HG02759 (cell line): ENCODE results near the gene TMEM9B.
"Not testable (repeated sequence)": the region's sequence is repeated elsewhere in the genome, so short reads cannot be mapped to it uniquely, and the experiment has no call there.

Experiments used
- ATAC-seq: cut with Tn5 transposase; IDR thresholded peaks from one replicate; pipeline ENCODE4 v1.9.1; 2021; ENCODE audit warnings: mild to moderate bottlenecking, moderate library complexity; ENCODE audit not compliant: unreplicated experiment

TMEM9B gene

DNA sequence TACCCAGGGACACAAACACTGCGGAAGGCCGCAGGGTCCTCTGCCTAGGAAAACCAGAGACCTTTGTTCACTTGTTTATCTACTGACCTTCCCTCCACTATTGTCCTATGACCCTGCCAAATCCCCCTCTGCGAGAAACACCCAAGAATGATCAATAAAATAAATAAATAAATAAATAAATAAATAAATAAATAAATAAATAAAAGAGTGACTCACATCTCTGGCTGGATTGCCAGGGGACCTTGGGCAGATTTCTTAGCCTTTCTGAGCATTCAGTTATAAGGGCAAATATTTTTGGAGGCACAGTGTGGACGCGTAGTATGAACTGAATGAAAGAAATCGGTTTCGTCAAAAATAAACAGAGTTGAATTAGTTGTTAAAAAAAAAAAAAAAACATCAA, 15.1 kb upstream of the TMEM9B start:
- not testable (repeated sequence) for ATAC-seq

DNA sequence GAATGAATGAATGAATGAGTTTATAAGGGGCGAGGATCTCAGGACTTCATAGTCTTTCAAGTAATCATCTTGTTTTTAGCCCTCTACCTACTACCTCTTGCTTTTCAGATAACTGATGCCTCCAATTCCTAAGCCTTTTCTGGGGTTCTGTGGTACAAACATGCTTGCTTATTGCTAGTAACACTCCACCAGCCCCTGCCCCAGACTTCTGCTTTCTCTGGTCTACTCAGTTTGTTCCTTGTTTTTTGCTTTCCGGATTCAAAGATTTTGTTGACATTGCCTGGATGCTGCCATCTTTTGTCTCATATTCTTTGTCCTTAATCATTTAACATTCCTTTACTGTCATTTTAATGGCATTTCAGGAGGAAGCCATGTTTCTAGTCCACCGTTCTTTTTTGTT, 8.9 kb upstream of the TMEM9B start:
- ATAC-seq: no peak

DNA sequence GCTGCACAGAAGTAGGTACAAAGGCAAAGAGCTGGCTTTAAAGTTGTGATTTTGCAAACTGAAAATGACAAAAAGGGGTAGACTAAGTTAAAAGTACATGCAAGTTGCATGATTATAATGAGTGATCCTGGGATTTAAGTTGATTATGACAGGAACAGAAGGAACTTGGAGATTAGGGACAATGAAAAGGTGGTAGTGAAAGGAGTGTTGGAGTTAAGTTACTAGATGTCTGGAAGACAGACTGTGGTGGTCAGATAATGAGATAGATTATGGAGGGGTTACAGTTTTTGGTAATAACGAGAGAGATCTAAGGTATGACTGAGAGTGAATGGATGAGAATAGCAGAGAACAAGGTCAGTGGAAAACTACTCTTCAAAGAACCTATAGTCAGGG, 7.7 kb upstream of the TMEM9B start:
- no peak for ATAC-seq

DNA sequence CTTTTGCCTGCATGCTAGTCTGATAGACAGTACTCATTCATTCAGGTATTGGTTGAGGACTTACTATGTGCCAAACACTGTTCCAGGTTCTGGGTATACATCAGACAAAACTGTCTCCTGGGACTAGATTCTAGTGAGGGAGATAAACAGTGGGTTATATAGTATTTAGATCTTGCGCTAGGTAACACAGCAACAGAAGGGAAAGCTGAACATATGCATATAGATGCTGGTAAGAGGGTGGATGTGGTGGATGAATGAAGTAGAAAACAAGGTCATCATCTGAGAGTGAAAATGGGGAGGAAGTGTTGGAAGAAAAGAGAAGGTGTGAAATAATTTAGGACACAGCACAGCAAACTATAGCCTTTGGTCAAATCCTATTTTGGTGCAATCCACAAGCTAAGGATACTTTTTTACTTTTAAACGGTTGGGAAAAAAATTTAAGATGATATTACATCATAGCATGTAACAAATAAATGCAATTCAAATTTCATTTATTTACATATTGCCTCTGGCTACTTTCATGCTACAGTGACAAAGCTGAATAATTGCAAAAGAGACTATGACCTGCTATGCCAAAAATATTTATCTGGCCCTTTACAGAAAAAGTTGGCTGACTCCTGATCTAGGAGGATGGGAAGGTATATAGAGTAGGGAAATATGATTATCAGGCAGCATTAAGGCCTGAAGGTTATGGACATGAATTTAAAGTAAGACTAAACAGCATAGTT, 7.1 kb upstream of the TMEM9B start:
- ATAC-seq: no peak

DNA sequence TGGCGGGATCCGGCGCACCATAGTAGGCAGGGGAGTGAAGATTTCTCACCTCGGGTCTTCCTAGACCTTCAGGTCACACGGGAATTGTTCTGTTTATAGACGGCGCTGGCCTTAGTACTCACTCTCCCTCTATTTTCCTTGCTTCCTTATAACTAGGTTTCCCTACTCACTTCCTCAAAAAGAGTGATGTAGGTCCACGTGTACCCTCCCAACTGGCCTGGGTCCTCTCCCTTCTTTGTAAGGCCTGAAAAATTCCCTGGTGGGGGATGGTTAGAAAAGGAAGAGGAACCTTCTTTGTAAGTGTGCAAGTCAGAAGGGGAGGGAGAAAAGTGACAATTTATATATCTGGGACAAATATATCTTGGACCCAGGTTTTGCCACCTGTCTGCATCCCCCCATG, 2.9 kb upstream of the TMEM9B start:
- no peak for ATAC-seq

DNA sequence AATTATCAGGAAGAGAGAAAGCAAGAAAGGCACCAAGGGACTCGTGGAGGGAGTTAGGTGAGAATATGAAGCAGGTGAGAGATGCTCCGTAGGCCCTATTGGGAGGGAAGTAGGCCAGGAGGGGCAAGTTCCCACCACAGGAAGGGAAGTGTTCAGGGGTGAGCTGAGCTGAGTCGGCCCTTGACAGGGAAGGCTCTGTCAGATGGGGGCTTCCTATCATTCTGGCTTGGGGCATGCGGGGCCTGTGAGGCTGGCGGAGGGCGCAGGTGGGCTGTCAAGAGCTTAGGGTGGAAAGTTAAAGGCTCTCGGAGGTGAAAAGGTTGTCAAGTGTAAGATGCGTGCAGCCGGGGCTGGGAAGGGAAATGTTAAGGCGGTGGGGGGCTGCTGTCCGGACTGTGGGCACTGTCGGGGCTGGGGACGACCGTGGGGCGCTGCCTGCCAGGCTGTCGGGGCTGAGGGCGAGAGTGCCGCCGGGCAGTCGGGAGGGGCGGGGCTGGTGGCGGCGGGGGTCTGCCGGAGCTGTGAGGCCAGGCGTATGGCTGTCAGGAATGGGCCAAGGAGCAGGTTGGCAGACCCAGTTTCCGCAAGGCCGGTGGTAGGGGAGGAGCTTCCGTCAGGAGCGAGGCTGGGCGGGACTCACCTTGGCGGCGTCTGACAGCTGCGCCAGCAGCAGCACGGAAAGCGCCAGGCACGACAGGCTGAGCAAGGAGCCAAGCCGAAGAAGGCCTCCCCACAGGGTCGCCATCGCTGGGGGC, 496 bp downstream of the TMEM9B start:
- ATAC-seq: peak; percentile 69

DNA sequence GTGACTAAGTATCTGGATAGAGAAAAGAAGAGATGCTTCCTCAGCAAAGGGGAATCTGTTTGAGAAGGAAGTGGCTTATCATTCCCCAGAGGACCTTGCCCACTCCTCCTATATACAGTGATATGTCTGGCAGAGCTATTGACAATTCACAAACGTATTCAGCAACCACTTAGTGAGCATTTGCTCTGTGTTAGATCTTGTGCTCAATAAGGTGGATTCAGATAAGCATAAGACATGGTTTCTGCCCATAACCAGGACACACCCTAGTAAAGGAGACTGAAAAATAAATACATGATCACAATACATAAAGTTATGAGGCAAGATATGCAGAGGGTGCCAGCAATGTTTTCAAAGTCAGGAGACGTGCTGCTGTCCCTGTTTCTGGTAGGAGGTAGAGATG, 1.4 kb downstream of the TMEM9B start:
- no peak for ATAC-seq

DNA sequence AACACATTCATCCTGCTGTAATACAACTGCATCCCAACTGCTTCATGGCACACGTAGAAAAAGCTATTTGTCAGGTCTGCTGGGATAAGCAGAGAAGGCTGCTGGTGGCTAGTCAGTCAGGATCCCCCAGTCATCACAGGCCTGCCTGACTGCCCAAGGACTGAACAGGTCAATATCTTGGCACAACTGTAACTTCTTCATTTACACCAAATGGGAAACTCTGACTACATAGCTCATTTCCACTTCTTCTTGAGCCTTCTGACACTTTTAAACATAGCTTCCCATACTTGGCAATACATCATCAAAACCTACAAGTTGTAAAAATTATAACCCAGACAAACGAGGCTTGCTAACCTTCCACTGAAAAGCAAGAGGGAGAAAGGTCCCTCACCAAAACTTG, 2.8 kb downstream of the TMEM9B start:
- ATAC-seq: no peak

DNA sequence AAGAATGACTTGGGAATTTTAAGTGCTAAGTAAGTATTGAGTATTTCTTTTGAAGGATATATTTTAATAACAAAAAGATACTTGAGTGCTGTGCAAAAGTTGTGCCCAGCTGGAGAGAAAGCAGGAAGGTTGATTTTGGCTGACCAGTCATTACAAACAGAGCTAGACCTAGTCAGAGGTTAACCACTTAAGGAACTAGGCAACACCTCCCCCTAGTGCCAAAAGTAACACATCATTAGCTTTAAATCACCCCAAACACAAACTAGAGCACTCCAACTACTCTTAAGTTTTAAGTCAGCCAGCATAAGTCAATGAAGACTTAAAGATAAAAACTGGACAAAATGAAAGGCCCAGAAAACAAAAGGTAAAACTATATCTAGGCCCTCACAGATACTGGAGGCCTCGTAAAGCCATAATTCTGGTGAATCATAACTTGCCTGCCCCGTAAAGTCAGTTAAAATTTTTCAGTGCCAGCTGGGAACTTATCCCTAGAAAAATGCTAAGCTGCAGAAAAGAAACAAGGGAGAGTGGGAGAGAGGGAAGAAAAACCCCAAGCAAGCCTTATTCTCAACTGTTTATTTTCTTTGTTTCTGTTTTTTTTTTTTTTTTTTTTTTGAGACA, 4.6 kb downstream of the TMEM9B start:
- peak; percentile 26 for ATAC-seq

DNA sequence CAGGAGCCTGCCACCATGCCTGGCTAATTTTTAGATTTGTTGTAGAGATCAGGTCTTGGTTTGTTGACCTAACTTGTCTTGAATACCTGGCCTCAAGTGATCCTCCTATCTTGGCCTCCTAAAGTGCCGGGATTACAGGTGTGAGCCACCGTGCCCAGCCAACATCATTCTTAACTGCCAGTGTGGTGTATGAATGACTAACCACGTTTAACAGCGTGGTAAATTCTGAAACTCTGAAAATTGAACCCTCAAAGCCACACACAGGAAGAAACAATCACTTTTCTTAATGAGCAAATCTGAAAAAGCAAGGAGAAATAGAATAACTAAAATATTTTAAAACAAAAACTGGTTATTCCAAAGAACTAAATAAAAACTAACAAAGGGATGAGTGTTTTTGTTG, 7.4 kb downstream of the TMEM9B start:
- ATAC-seq: no peak

DNA sequence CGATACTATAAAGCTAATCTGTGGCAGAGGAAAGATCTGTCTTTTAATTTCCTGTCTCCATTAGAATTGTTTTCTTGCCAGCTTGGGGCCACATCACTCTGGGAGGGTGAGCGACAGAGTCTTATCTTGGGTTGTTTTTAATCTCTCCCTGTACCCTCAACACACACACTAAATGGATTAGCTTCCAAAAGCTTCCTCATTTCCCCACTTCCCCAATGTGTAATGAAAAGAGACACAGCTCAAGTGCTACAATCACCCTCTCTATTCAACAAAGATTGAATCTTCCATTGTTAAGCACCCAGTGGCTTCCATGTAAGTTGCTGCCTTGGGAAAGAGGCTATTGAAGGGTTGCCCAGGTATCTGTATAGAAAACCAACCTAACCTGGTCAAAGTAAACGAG, 15.4 kb downstream of the TMEM9B start:
- ATAC-seq: no peak

DNA sequence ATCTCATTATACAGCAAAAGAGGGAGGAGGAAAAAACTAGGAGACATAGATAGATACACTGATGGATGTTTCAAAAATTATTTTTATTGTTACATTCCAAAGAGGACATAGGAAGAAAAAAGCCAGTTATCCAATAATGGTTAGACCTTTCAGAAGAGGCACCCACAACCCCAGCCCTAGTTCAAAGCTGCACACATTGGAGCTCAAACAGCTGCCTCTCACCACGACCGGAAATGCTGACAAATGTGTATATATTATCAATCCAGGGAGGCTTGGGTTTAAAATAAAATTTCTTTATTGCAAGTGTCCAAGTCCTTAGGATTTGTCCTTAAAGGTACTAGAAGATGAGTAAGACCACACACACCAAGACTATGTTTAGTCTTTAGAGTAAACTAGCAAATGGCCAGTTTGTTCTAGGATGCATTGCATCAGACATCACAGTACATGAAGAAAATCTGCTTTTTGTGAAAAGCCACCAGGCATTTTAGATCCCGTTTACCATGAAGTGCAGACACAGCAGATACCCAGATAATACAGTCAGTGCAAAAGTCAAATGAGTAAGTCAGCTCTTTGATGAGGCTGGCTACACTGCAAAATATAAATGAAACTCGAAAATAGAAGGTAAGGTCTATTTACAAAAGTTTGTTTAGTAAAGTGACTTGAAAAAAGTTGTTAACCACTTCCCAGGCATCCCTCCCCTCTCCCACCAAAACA, 16.9 kb downstream of the TMEM9B start:
- no peak for ATAC-seq

DNA sequence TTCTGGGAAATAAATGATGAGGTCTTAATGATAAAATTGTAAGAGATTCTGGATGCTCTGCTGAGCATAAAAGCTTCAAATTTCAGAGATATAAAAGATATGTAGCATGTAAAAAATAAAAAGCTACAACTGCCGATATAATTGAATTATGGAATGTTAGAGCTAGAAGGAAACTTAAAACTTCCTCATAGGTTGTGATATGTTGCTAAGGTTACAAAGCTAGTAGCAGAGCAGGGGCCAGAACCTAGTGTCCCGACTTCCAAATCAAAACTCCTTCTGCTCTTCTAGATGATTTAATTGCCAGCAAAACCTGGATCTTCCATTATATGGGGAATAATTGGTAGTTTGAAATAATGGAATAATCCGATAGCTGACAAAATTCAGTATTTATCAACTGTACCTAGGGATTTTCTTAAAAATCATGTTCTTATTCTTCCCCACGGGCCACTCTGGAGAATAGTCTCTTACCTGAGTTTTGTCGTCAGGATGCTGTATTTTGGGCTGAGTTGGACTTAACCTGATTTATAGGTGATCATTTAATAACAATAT, 21.6 kb downstream of the TMEM9B start, which contains the start of gene ASCL3:
TSS of gene ASCL3 (minus strand) at position 499 of the 549 bp plus-strand sequence. CDS start 4,855 bp downstream, outside the sequence.
- ATAC-seq: no peak

DNA sequence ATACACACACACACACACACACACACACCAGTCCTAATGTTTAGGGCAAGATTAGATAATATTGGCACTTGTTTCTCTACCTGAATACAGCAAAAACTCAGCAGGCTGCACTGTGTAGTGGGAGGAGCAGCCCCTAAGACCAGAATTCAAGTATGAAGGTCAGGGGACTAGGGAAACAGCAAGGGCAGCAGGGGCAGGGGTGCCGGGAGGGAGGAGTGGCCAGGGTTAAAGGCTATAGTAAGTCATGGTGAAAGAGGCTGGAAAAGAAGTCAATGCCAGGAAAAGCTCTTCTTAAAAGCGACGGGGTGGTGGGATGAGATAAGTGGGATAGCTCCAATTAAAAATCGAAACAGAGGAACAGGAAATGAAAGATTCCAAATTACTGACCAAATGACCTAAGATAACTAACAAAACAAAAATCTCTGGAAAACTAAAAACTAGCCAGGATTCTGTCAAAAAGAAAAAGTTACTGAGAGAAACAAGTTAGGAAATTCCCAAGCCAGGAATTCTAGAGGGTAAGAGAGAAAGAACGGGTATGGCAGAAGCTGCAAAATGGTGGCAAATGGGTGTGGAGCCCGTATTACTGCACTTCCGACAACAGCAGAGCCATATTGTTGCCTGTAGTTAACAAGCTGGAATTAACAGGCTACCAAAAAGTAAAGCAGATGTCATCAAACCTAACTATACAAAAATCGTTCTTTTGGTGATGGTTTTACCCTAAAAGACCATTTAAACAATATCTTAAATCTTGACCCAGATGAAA, 22.7 kb downstream of the TMEM9B start:
- ATAC-seq: no peak

DNA sequence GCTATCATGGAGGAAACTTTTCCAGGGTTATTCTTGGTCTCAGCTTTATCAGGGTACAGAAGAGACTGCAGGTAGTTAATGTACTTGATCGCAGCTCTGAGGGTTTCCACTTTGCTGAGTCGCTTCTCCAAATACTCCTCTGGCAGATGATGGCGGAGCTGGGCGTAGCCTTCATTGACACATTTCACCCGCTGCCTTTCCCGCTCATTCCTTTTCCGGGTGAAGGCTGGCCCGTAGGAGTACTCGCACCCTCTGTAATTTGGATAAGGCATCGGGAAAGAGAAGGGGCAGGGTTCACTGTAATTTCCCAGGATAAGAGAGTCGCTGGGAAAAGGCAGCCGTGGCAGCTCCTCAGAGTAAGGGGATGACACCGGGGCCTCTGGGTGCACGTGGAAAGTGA, 26.6 kb downstream of the TMEM9B start:
- no peak for ATAC-seq

DNA sequence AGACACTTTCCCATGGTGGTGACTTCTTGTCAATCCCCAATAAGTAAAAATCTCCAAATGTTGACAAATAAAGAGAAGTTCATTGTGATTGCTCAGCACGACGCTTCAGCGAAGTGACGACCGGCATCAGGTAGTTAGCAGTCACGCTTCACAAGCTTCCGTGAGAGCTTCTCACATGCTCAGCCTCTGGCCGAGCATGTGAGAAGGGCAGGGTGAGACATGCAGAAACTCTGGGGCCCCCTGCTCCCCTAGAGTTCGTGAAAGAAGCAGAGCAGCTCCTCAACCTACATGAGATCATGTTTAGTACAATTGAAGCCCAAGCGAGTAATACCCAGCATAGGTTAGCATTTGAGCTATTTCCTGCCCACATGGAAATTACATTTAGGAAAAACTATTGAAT, 27.1 kb downstream of the TMEM9B start:
- ATAC-seq: no peak

DNA sequence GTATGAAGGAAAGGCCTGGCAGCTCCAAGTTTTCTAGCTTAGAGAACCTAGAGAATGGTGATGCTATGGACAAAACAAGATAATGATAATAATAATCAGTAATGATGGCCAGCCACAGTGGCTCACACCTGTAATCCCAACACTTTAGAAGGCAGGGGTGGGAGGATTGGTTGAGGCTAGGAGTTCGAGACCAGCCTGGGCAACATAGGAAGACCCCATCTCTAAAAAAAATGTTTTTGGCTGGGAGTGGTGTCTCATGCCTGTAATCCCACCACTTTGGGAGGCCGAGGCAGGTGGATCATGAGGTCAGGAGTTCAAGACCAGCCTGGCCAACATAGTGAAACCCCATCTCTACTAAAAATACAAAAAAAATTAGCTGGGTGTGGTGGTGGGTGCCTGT, 28.5 kb downstream of the TMEM9B start:
- not testable (repeated sequence) for ATAC-seq

DNA sequence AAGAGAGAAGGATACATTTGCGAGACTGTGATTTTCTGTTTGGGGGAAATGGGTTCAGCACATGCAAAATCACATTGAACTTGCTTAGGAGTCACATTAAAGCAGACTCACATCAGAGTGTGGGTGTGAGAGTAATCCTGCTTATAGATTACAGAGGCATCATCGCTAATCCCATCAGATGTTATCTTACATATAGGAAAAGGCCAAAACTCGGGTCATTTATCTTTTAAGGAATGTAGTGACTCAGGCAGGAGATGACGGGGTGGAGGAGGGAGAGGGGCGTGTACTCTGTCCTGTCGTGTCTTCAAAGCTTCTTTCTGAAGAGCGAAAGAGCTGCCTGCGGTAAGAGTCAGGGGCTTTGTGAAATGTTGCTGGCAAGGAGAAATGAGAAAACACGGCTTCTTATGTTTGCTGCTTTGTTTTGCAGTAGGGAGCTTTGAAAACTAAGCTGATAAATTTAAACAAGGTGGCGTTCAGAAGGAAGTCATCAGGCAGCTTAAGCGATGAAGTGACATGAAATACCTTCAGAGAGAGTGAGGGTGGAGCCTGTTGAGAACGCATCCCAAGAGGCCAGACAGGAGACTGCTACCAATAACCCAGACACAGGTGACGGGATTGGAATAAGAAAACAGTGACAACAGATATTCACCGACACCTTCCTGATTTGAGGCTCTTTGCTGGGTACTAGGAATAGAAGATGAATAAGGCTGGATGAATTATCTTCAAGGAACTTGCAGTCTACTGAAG, 29.3 kb downstream of the TMEM9B start:
- ATAC-seq: no peak

DNA sequence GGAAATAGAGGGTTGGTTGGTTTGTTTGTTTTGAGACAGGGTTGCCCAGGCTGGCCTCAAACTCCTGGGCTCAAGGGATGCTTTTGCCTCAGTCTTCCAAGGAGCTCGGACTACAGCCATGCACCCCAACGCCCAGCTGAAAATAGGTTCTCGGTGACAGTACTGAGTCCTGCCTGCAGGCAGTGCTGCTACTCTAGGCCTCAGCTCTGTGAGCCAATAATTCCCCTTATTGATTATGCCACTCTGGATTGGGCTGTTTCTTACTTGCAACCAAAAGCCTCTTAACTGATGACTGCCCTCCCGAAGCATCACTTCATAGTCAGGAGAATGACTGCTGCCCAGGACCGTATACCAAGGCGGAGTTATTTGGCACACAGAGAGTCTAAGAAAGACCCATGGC, 30.3 kb downstream of the TMEM9B start:
- ATAC-seq: no peak
